Stimulated activated CD8-positive, alpha-beta memory T cell treated with anti-CD3 and anti-CD28 coated beads, Interleukin-15, amount 100 ng/mL, for 1 hour (primary cell): ENCODE results near the gene TYK2.

Experiments used
- DNase-seq: peaks from one replicate; pipeline ENCODE4 v3.0.0-alpha.2; 2020; ENCODE audit warnings: low read depth

Gene TYK2

DNA sequence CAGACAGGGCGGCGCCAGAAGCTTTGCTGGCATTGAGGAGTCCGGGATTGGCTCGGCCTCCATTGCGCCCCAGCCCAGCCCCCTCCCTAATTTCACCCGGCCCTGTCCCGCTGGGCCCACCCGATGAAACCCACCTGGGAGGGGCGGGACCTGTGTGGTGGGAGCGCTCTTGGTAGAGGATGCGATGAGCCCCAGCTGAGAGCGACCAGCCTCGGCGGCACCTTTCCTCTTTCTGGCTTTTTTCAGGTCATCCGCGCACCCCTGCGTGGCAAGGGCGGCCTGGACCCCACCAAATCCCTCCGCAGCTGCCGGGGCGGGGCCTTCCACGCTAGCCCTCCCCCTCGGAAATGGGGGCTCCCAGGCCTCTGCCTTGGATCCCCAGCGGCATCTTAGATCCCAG, 70.9 kb downstream of the TYK2 start, which contains the start of gene ZGLP1:
TSS of gene ZGLP1 (minus strand) at position 393 of the 400 bp plus-strand sequence.
- no peak for DNase-seq

DNA sequence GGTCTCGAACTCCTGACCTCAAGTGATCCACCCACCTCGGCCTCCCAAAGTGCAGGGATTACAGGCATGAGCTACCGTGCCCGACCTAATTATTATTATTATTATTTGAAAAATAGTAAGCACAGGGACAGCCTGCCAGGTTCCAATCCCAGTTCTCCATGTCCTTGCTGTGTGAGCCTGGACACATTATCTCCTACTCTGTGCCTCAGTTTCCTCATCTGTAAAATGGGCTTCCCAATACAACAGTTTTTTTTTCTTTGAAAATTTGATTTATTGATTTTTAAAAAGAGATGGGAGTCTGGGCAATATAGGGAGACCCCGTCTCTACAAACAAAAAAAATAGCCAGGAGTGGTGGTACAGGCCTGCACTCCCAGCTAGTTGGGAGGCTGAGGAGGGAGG, 74.0 kb downstream of the TYK2 start:
- no peak for DNase-seq

DNA sequence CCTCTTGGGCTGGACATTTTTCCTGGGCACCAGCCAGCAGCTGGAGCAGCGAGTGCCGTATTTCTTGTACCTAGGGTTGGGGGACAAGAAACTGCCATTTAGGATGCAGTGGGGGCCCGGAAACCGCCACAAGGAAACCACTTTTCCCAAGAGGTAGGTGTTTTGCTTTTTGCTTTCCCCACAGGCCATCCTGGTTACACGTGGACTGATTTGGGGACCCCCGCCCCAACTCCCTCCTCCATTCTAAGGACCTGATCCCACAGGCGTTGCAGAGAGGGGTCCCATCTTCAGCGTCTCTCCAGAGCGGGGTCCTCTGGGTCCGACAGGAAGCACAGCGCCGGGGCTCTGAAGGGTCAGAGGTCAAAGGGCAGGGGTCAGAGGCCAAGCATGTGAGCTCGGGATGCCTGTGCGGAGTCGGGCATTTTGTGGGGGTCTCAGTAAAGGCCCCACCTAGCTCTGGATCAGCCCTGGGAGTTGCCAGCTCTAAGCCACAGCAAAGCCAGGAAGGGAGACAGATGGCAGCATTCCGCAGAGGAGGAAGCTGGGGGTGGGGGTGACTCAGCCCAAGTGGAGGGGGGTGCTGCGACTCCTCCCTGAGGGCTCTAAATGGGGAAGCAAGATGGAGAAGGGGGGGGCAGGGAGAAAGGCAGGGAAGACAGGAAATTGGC, 75.1 kb downstream of the TYK2 start:
- no peak for DNase-seq
